Muscle of leg (tissue), 11 donors: ENCODE measurements around the gene MAB21L4. TPM values are rescaled to one million over a fixed set of nuclear protein-coding genes. Genes with fewer than 3 reads are reported as not detected.

Experiments used
- DNase-seq: peaks from one replicate; pipeline ENCODE4 v3.0.0; 2013
- H3K27ac ChIP-seq: one replicate; pipeline ENCODE4 v1.5.1; 2013; ENCODE audit warnings: mild to moderate bottlenecking, low read length, control low read depth
- H3K27me3 ChIP-seq: one replicate; pipeline ENCODE4 v1.6.1; 2013; ENCODE audit warnings: low read length; ENCODE audit not compliant: control insufficient read depth, insufficient read depth
- H3K36me3 ChIP-seq: one replicate; pipeline ENCODE4 v1.6.1; 2013; ENCODE audit warnings: low read length; ENCODE audit not compliant: control insufficient read depth, insufficient read depth
- H3K4me1 ChIP-seq: one replicate; pipeline ENCODE4 v1.6.1; 2013; ENCODE audit warnings: low read length; ENCODE audit not compliant: control insufficient read depth, insufficient read depth
- H3K4me3 ChIP-seq: one replicate; pipeline ENCODE4 v1.5.1; 2013; ENCODE audit warnings: low read length, control low read depth
- H3K9me3 ChIP-seq: replicated peaks from 2 replicates; pipeline ENCODE4 v1.6.1; 2013; ENCODE audit warnings: low read depth, low read length; ENCODE audit not compliant: control insufficient read depth
- WGBS: methylation state at CpG from one replicate; pipeline ENCODE4 v1.1.5; 2013; ENCODE audit warnings: missing lambda C conversion rate; ENCODE audit not compliant: insufficient coverage; 5-methylcytosine and 5-hydroxymethylcytosine counted together
- polyA plus RNA-seq, 8 donors: library from polyadenylated mRNA; unstranded; fragments of 120-200 nt; gene quantifications; one replicate each; pipeline versions ENCODE4 v1.2.1 to v1.2.3, GENCODE V29; 2013; ENCODE audit warnings: inconsistent platforms in 1 of 8, low replicate concordance in 1 of 8; ENCODE audit not compliant: insufficient read length in 8 of 8, insufficient read depth in 1 of 8
- total RNA-seq: library from RNA; stranded (reverse); fragments of 120-200 nt; gene quantifications from one replicate; pipeline ENCODE4 v1.2.4, GENCODE V29; 2013

The MAB21L4 gene
- total and polyA plus RNA-seq, 9 donors, result 0.06 to 2.4 (median 0.36) TPM; not detected in 4

DNA sequence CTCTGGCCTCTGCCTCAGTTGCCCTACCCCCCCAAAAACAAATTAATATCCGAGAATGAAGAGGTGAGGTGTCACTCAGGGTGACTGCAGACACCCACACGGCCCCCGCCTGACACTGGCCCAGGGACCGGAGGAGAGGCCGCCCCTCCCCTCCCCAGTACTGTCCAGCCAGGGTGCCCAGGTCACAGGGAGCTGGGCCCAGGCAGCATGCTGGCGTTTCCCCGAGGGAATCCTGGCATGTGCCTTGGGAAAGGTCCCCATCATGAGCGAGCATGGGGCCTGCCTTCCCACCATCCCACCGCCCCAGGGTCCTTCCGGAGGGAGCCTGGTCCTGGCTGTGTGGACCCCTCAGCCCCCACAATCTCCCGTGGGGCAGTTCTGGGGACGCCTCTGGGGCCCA lies 3.0 kb downstream of the MAB21L4 start:
- DNase-seq, result no peak

GRCh38 chr2:240892356-240892755 lies 3.6 kb downstream of the MAB21L4 start:
- Histone ChIP-seq H3K27ac (no peak overlapping the region), H3K4me3 (no peak overlapping the region), H3K4me1 (peaks cover 15% of the 10 kb centered on the region), H3K9me3 (no peaks in the 10 kb centered on the region), H3K36me3 (no peaks in the 10 kb centered on the region), H3K27me3 (no peaks in the 10 kb centered on the region)
- peak; percentile 55 for DNase-seq
- WGBS, result 37% methylated on average over 7 of the region's 9 CpGs

More for the DNA sequence above, 3.0 kb downstream of the MAB21L4 start:
- H3K27me3 ChIP-seq, result no peaks in the 10 kb centered on the region
- peaks cover 18% of the 10 kb centered on the region for H3K4me1 ChIP-seq
- no peak overlapping the region for H3K27ac ChIP-seq
- 87% methylated on average over 11 of the region's 12 CpGs for WGBS
- no peak overlapping the region for H3K4me3 ChIP-seq
- H3K9me3 ChIP-seq, result no peaks in the 10 kb centered on the region
- H3K36me3 ChIP-seq, result no peaks in the 10 kb centered on the region

DNA sequence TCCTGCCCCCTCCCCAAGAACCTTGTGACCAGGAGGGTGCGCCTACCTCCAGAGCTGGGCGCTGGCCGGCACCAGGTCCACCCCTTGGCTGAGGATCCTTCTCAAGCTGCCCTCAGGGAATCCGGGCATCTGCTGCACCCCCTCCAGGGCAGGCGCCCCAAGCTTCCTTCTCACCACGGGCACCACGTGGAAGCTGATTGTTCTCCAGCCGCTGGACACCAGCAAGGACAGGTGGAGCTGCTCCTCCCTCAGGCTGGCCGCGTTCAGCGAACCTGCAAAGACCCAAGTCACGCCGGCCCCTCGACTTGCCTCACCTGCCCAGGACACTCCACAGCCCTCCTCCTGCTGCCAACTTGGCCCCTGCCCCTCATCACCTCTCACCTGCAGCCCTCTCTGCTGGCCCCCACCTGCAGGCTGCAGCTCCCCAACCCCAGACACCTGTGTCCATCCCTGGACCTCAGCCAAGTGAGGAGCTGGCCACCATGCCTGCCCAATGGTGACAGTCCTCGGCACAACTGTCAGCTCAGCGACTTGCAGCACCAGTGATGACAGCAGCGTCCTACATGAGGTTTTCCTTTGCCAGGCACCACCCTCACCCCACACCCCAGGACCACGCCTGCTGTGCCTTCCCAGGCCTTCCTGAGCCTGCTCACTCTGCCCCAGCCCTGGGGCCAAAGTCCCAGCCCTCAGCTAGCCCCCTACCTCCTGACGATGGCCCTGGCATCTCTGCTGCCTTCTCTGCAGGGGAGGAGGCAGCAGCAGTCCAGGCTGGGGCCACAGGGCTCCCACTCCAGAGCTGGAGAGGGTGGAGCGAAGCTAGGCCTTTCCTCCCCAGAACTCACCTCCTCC lies 4.2 kb downstream of the MAB21L4 start:
- DNase-seq, result no peak
- Histone ChIP-seq H3K4me3 (no peak overlapping the region), H3K36me3 (no peaks in the 10 kb centered on the region), H3K27ac (no peak overlapping the region), H3K9me3 (no peaks in the 10 kb centered on the region), H3K4me1 (peaks cover 15% of the 10 kb centered on the region), H3K27me3 (no peaks in the 10 kb centered on the region)
- WGBS, result 75% methylated on average over 19 of the region's 20 CpGs

- no peak for DNase-seq
- Histone ChIP-seq H3K4me1 (peaks cover 15% of the 10 kb centered on the region), H3K36me3 (no peaks in the 10 kb centered on the region), H3K27ac (no peak overlapping the region), H3K27me3 (no peaks in the 10 kb centered on the region), H3K4me3 (no peak overlapping the region), H3K9me3 (no peaks in the 10 kb centered on the region)
- WGBS, result 74% methylated on average over 12 of the region's 14 CpGs
Measured at GRCh38 chr2:240890691-240891090, 5.3 kb downstream of the MAB21L4 start.

DNA sequence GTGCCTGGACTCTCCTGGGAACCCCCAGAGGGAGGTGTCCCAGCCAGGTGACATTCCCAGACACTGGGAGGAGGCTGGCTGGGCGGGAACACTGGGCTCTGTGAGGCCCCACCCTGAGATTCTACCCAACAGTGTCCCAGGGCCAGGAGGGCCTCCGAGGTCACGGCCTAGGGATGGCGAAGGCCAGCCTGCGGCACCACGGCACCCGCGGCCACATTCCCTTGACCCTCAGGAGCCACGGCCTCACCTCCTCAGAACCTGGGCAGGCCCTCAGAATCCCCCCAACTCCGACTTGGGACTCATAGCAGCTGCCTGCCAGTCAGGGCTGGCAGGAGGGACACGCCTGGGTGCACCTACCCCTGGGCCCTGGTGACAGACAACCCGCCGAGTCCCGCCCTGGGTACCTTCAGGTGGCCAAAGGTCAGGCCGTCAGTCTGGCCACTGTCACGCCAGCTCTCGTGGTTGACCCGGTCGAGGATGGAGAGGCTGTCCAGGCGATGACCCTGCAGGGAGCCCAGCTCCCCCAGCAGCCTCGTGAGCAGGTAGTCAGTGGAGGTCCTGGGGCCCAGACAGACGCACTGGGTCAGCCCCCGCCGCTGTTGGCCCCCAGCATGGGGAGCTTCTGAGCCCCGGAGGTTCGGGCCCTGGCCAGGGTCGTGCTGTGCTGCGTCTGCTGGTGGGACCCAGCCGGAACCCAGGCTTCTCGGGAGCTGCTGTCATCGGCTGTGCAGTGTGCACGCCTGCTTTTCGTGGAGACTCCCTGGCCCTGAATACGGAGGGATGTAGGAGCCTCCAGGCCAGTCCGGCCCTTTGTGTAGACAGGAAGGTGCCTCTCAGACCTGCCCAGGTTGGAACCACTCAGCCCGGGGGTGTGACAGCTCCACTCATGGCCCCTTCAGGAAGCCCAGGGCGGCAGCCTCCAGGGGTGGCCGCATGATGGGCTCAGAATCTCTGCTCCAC lies 6.1 kb downstream of the MAB21L4 start:
- H3K27ac ChIP-seq, result no peak overlapping the region
- H3K4me1 ChIP-seq, result peaks cover 15% of the 10 kb centered on the region
- H3K36me3 ChIP-seq, result no peaks in the 10 kb centered on the region
- H3K27me3 ChIP-seq, result no peaks in the 10 kb centered on the region
- H3K4me3 ChIP-seq, result no peak overlapping the region
- H3K9me3 ChIP-seq, result no peaks in the 10 kb centered on the region
- WGBS, result 78% methylated on average over 37 of the region's 38 CpGs
- DNase-seq, result no peak

GRCh38 chr2:240888890-240889573 lies 6.9 kb downstream of the MAB21L4 start:
- Histone ChIP-seq H3K4me1 (peaks cover 15% of the 10 kb centered on the region), H3K36me3 (no peaks in the 10 kb centered on the region), H3K27me3 (no peaks in the 10 kb centered on the region), H3K9me3 (no peaks in the 10 kb centered on the region), H3K4me3 (no peak overlapping the region), H3K27ac (no peak overlapping the region)
- 71% methylated on average over 9 of the region's 11 CpGs for WGBS
- no peak for DNase-seq

DNA sequence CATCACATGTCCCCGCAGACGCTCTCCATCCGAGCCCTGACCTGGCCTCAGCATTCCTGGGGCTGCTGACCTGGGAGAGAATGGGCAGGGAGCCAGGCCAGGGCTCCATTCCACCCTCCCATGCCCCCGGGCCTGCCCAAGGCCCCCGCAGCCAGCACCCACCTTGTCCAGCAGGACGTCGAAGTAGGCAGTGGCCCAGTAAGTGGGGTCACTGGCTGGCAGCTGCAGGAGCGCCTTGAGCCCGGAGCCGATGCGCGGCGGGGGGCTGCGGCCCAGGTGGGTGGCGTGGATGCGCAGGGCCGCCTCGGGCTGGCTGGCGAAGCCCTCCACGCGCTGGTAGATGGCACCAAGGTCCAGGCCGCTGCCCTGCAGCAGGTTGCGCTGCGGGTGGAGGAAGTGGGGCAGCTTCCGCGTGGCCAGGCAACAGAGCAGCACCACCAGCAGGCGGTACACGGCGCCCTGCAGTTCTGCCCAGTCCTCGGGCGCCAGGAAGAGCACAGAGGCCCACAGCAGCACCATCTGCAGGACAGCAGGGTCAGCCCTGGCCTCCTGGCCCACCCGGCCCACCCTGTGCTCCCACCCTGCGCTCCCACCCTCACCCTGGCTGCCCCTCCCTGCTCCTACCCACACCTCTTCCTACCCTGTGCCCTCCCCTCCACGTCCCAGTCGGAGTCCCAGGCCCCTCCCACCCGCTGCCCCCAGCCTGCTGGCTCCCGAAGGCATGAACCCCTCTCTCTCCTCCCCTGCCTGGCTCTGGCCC lies 7.6 kb downstream of the MAB21L4 start:
- no peaks in the 10 kb centered on the region for H3K9me3 ChIP-seq
- H3K27ac ChIP-seq, result no peak overlapping the region
- H3K36me3 ChIP-seq, result no peaks in the 10 kb centered on the region
- 87% methylated on average over 35 of the region's 37 CpGs for WGBS
- H3K4me3 ChIP-seq, result no peak overlapping the region
- no peak for DNase-seq
- H3K4me1 ChIP-seq, result peaks cover 11% of the 10 kb centered on the region
- H3K27me3 ChIP-seq, result no peaks in the 10 kb centered on the region

DNA sequence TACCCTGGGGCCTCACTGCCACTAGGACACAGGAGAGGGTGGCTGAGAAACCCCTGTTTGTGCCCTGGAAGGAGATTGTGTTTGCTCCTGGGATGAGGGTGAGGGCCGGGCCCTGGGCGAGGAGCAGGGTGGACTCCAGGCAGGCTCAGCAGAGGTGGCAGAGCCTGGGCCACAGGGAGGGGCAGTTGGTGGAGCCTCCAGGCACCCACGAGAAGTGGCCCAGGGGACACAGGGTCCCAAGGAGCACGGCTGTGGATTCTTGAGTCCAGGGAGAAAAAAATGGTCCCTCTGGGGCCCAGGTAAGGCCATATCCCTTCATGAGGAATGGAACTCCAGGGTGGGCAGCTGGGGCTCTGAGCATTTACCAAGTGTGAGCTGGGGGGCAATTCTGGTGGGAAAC lies 8.3 kb downstream of the MAB21L4 start:
- Histone ChIP-seq H3K4me1 (peaks cover 6% of the 10 kb centered on the region), H3K27me3 (no peaks in the 10 kb centered on the region), H3K36me3 (no peaks in the 10 kb centered on the region), H3K4me3 (no peak overlapping the region), H3K27ac (no peak overlapping the region), H3K9me3 (no peaks in the 10 kb centered on the region)
- WGBS, result 75% methylated on average over 4 of the region's 4 CpGs
- no peak for DNase-seq

DNA sequence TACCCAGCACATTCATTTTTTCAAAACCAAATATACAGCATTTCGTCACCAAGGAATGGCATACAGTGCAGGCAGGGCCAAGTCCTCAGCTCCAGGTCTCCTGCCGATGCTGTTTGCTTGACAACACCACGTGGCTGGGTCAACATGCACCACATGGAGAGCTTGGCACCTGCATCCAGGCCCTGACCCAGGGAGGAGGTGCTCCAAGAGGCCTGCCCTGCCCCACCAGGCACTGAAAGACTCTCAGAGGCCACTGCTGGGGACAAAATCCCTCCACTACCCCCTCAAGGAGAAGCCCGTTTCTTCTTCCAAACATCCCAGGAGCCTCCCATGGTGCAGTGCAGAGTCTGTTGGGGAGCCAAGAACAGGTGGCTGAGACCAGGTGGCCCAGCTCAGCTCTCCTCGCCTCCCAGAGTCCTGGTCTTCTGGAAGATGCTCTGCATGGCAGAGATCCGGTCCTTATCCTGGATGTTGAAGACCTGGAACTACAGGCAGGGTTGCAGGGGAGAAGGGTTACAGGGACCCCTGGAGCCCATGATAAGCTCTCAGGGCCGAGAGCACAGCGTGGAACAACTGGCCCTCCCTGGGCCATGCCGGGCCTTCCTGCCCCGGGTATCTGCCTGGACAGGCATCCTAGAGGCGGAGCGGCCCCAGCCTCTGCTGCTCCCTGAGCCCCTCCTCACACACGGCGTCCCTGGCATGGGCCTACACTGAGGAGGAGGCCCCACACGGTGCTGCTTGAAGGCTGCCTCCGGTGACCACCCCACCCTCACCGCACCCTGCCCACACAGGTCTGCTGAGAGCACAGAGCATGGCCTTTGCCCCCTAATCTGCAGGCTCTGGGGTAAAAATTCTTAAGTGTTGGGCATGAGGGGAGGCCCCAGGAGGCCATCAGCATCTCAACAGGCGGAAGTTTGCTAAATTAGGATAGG lies 9.0 kb downstream of the MAB21L4 start:
- DNase-seq, result no peak
- no peak overlapping the region for H3K4me3 ChIP-seq
- H3K27me3 ChIP-seq, result no peaks in the 10 kb centered on the region
- WGBS, result 75% methylated on average over 13 of the region's 18 CpGs
- H3K27ac ChIP-seq, result no peak overlapping the region
- H3K4me1 ChIP-seq, result peaks cover 2% of the 10 kb centered on the region
- H3K36me3 ChIP-seq, result no peaks in the 10 kb centered on the region
- H3K9me3 ChIP-seq, result no peaks in the 10 kb centered on the region
